Hematopoietic multipotent progenitor cell treated with erythropoietin and hydrocortisone succinate and interleukin-3 and kit ligand, for 17 days (in vitro differentiated cells): ENCODE results near the gene PCDHGA1.
"Not testable (repeated sequence)": the region's sequence is repeated elsewhere in the genome, so short reads cannot be mapped to it uniquely, and the experiment has no call there.

Experiments used
- DNase-seq: peaks from one replicate; pipeline ENCODE4 v3.0.0-alpha.2; 2015; ENCODE audit warnings: low spot score

PCDHGA1 gene

GRCh38 chr5:141330299-141331080, at the start of gene PCDHGA1:
Gene PCDHGA1, plus strand, starts transcription at chr5:141330514.
- DNase-seq = no peak

- no peak for DNase-seq
These were observed 31.9 kb upstream of the PCDHGA1 start for GRCh38 chr5:141298376-141298775.

- DNase-seq = no peak
These were observed 26.6 kb upstream of the PCDHGA1 start, which contains the start of gene SLC25A2 for GRCh38 chr5:141303756-141304155. Gene SLC25A2, minus strand, starts transcription at chr5:141304049. Its CDS starts 184 bp downstream, at chr5:141303865.

- no peak for DNase-seq
These were observed 23.7 kb upstream of the PCDHGA1 start for GRCh38 chr5:141306630-141307029.

- no peak for DNase-seq
These were observed 16.6 kb upstream of the PCDHGA1 start for GRCh38 chr5:141313711-141314110.

GRCh38 chr5:141316963-141317362, 13.4 kb upstream of the PCDHGA1 start:
- DNase-seq = not testable (repeated sequence)

GRCh38 chr5:141319202-141319601, 11.1 kb upstream of the PCDHGA1 start:
- DNase-seq = no peak

GRCh38 chr5:141319699-141320098, 10.6 kb upstream of the PCDHGA1 start:
- DNase-seq = no peak

GRCh38 chr5:141320225-141321169, 9.8 kb upstream of the PCDHGA1 start, which contains the start of gene TAF7:
Gene TAF7, minus strand, starts transcription at chr5:141320784. Its CDS starts 740 bp downstream, at chr5:141320044.
- DNase-seq = peak; percentile 92

GRCh38 chr5:141322261-141322660, 8.1 kb upstream of the PCDHGA1 start:
- DNase-seq = no peak

- no peak for DNase-seq
These were observed 4.0 kb upstream of the PCDHGA1 start for GRCh38 chr5:141326088-141326854.

- no peak for DNase-seq
These were observed 2.1 kb upstream of the PCDHGA1 start for GRCh38 chr5:141328231-141328630.

GRCh38 chr5:141332571-141332970, 2.3 kb downstream of the PCDHGA1 start:
- not testable (repeated sequence) for DNase-seq

GRCh38 chr5:141338538-141339306, 8.4 kb downstream of the PCDHGA1 start, which contains the start of gene PCDHGA2:
Gene PCDHGA2, plus strand, starts transcription at chr5:141338760.
- no peak for DNase-seq

GRCh38 chr5:141340781-141341354, 10.6 kb downstream of the PCDHGA1 start:
- not testable (repeated sequence) for DNase-seq

GRCh38 chr5:141342773-141343172, 12.5 kb downstream of the PCDHGA1 start:
- no peak for DNase-seq

- peak; percentile 13 for DNase-seq
These were observed 13.1 kb downstream of the PCDHGA1 start, which contains the start of gene PCDHGA3 for GRCh38 chr5:141343242-141343952. Gene PCDHGA3, plus strand, starts transcription at chr5:141343829. Its CDS starts 205 bp downstream, at chr5:141344034.

GRCh38 chr5:141343953-141344463, 13.7 kb downstream of the PCDHGA1 start:
- no peak for DNase-seq

GRCh38 chr5:141345327-141345726, 15.0 kb downstream of the PCDHGA1 start:
- no peak for DNase-seq

GRCh38 chr5:141346017-141346416, 15.7 kb downstream of the PCDHGA1 start:
- DNase-seq = not testable (repeated sequence)
